GM18909 (cell line): ENCODE measurements around the gene UTP11.
"Not testable (repeated sequence)": the region's sequence is repeated elsewhere in the genome, so short reads cannot be mapped to it uniquely, and the experiment has no call there.

Source experiments
- ATAC-seq: cut with Tn5 transposase; IDR thresholded peaks from one replicate; pipeline ENCODE4 v1.9.1; 2021; ENCODE audit warnings: mild to moderate bottlenecking; ENCODE audit not compliant: unreplicated experiment, poor library complexity

The UTP11 gene

GRCh38 chr1:38027201-38028104 lies 14.9 kb downstream of the UTP11 start:
- no peak for ATAC-seq

- peak; percentile 75 for ATAC-seq
Measured at GRCh38 chr1:38028105-38028591, 15.6 kb downstream of the UTP11 start.

GRCh38 chr1:38028671-38029070 lies 16.1 kb downstream of the UTP11 start:
- ATAC-seq = peak; percentile 2

GRCh38 chr1:38029081-38029681 lies 16.6 kb downstream of the UTP11 start:
- no peak for ATAC-seq

- ATAC-seq = peak; percentile 48
Measured at GRCh38 chr1:38029685-38030511, 17.4 kb downstream of the UTP11 start.

GRCh38 chr1:38030596-38031512 lies 18.3 kb downstream of the UTP11 start:
- no peak for ATAC-seq

- ATAC-seq = no peak
Measured at GRCh38 chr1:38031513-38031866, 19.0 kb downstream of the UTP11 start.

GRCh38 chr1:38032992-38033391 lies 20.5 kb downstream of the UTP11 start:
- ATAC-seq = not testable (repeated sequence)

- ATAC-seq = no peak
Measured at GRCh38 chr1:38034871-38035270, 22.3 kb downstream of the UTP11 start.

- no peak for ATAC-seq
Measured at GRCh38 chr1:38037221-38037939, 24.8 kb downstream of the UTP11 start.

- ATAC-seq = no peak
Measured at GRCh38 chr1:38038861-38039260, 26.3 kb downstream of the UTP11 start.

- no peak for ATAC-seq
Measured at GRCh38 chr1:38039331-38040088, 27.0 kb downstream of the UTP11 start.

- ATAC-seq = no peak
Measured at GRCh38 chr1:38041936-38042834, 29.7 kb downstream of the UTP11 start.

GRCh38 chr1:38043036-38043747 lies 30.7 kb downstream of the UTP11 start:
- no peak for ATAC-seq

- no peak for ATAC-seq
Measured at GRCh38 chr1:38044221-38045215, 32.0 kb downstream of the UTP11 start.
